Muscle layer of colon (tissue), 2 donors: ENCODE results near the gene ASXL3.

Experiments
- H3K27ac ChIP-seq: one replicate; pipeline ENCODE4 v1.7.0; 2013; ENCODE audit warnings: low read depth, mild to moderate bottlenecking, low read length, moderate library complexity
- H3K27me3 ChIP-seq, 2 donors: one replicate each; pipeline ENCODE4 v1.7.0; 2013; ENCODE audit warnings: low read length in 2 of 2, mild to moderate bottlenecking in 2 of 2; ENCODE audit not compliant: insufficient read depth in 2 of 2, control insufficient read depth in 1 of 2
- H3K36me3 ChIP-seq: one replicate; pipeline ENCODE4 v1.7.0; 2013; ENCODE audit warnings: mild to moderate bottlenecking, low read length; ENCODE audit not compliant: insufficient read depth
- H3K4me1 ChIP-seq: one replicate; pipeline ENCODE4 v1.7.0; 2013; ENCODE audit warnings: mild to moderate bottlenecking, low read length; ENCODE audit not compliant: insufficient read depth
- H3K4me3 ChIP-seq, 2 donors: one replicate each; pipeline ENCODE4 v1.7.0; 2013; ENCODE audit warnings: low read length in 2 of 2, low read depth in 1 of 2, mild to moderate bottlenecking in 1 of 2, moderate library complexity in 1 of 2
- H3K9ac ChIP-seq: one replicate; pipeline ENCODE4 v1.7.0; 2013; ENCODE audit warnings: low read length
- H3K9me3 ChIP-seq: one replicate; pipeline ENCODE4 v1.7.0; 2013; ENCODE audit warnings: mild to moderate bottlenecking, low read length
- donor health status: abdominal sarcoma.
- donor health status: Adenocarcinoma of cecum.

The ASXL3 gene

DNA sequence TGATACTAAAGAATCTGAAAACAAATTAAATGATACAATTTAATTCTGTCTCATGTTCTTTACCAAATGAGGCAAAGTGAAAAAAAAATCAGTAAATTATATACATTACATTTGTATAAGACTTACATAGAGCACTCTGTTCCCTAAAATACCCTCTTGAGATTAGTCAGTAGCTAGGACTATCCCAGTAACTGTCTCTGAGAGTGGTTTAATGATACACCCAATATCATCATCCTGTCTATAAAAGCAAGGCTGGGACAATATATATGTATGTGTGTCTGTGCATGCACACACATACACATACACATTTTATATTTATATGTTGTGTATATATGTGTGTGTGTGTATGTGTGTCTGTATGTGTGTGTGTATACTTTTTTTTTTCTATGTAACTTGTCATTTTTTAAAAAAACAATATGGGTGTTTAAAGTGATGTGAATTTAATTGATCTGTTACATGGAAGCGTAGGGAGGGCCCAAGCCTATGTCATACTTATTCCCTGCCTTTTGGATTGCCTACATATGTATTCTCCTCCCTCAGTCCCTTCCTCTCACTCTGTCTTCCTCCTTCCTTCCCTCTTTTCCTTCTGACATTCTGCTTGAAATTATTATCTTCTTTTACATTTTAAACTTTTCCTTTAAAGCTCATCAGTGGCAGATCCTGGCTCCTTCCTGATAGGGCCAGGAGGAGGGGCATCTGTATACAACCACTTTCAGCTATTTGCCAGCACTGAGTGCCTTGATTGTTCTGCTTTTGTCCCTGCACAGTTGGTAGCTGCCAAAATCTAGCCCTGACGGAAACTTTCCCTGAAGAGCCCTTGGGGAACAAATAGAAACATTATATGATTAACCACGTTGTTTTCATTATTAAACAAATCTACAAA lies 6.8 kb downstream of the ASXL3 start:
- Histone ChIP-seq H3K9ac (no peak overlapping the region), H3K36me3 (no peaks in the 10 kb centered on the region), H3K27me3 (no peaks in the 10 kb centered on the region), H3K4me1 (peaks cover 5% of the 10 kb centered on the region), H3K27ac (peak overlapping the region; percentile 49), H3K9me3 (no peaks in the 10 kb centered on the region), H3K4me3 (no peak overlapping the region)

DNA sequence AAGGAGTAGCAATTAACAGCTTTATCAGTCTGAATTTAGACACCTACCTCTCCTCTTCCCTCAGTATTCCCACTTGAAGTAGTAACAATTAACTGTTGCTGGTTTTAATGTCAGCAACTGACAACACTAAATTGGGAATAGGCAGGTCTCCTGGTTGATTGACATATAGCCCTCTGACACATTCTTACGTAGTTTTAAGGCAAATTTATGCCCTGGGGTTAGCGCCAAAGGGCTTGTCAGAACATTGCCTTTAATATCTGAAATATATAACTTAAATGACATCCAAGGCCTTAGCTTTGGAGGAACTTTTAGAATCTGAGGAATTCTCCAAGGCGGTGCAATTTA lies 7.4 kb downstream of the ASXL3 start:
- Histone ChIP-seq H3K36me3 (no peaks in the 10 kb centered on the region), H3K4me1 (peaks cover 5% of the 10 kb centered on the region), H3K4me3 (no peak overlapping the region), H3K9me3 (no peaks in the 10 kb centered on the region), H3K27ac (peak overlapping the region; percentile 49), H3K9ac (no peak overlapping the region), H3K27me3 (no peaks in the 10 kb centered on the region)

- Histone ChIP-seq H3K9ac (no peak overlapping the region), H3K4me1 (no peaks in the 10 kb centered on the region), H3K9me3 (no peaks in the 10 kb centered on the region), H3K4me3 (no peak overlapping the region), H3K36me3 (no peaks in the 10 kb centered on the region), H3K27ac (no peak overlapping the region), H3K27me3 (no peaks in the 10 kb centered on the region)
These were observed 10.3 kb downstream of the ASXL3 start for GRCh38 chr18:33588361-33588760.

- H3K4me1 ChIP-seq = no peaks in the 10 kb centered on the region
- no peaks in the 10 kb centered on the region for H3K36me3 ChIP-seq
- no peaks in the 10 kb centered on the region for H3K9me3 ChIP-seq
- H3K27ac ChIP-seq = no peak overlapping the region
- no peak overlapping the region for H3K4me3 ChIP-seq
- H3K27me3 ChIP-seq = no peaks in the 10 kb centered on the region
- H3K9ac ChIP-seq = no peak overlapping the region
These were observed 15.2 kb downstream of the ASXL3 start for GRCh38 chr18:33593261-33593660.

- Histone ChIP-seq H3K27ac (no peak overlapping the region), H3K4me1 (no peaks in the 10 kb centered on the region), H3K9ac (no peak overlapping the region), H3K27me3 (no peaks in the 10 kb centered on the region), H3K36me3 (no peaks in the 10 kb centered on the region), H3K4me3 (no peak overlapping the region), H3K9me3 (no peaks in the 10 kb centered on the region)
These were observed 16.8 kb downstream of the ASXL3 start for GRCh38 chr18:33594799-33595198.

DNA sequence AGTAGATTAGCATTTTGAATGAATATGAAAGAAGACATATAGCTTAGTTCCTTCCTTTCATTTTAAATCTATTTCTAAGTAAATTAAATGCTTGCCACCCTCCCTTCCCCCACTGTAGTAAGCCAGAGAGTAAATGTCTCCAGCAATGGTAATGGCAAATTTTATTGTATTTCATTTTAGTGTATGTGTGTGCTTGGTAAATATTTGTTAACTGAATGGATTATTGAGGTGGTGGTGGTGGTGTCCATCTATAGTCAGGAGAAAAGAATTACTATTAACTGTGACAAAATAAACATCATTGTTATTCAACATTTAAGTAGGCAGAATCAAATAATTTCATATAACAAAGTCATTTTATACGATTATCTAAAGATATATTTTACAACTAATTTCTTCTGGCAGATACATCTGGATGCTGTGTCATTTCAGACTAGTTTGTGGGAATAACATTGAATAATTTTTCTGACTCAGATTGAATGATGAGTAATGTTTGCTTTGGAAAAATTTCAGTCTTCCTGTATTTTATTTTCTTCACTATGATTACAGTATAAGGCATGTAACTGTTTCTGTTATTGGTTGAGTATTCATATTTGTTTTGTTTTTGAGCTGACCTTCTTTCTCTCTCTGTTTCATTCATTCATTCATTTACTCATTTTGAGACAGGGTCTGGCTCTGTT lies 18.3 kb downstream of the ASXL3 start:
- Histone ChIP-seq H3K27me3 (no peaks in the 10 kb centered on the region), H3K4me3 (no peak overlapping the region), H3K4me1 (no peaks in the 10 kb centered on the region), H3K9me3 (no peaks in the 10 kb centered on the region), H3K9ac (no peak overlapping the region), H3K27ac (no peak overlapping the region), H3K36me3 (no peaks in the 10 kb centered on the region)

DNA sequence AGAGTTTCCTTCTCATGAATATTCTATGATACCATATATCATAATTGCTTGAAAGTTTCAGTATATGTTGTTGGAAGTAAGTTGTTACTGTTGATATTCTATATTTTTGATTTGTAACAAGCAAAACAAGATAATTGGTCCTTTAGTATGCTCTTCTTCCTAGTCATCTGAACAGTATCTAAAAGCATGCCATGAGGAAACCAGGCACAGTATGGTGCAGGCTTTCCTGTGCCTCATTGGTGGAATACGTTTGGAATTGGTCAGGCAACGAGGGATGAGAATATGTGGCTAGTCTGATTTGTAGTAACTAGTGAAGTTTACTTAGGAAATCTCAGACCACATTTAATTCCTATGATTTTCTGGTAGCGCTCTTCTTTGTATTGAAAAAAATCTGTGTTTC lies 22.8 kb downstream of the ASXL3 start:
- Histone ChIP-seq H3K4me1 (no peaks in the 10 kb centered on the region), H3K36me3 (no peaks in the 10 kb centered on the region)

DNA sequence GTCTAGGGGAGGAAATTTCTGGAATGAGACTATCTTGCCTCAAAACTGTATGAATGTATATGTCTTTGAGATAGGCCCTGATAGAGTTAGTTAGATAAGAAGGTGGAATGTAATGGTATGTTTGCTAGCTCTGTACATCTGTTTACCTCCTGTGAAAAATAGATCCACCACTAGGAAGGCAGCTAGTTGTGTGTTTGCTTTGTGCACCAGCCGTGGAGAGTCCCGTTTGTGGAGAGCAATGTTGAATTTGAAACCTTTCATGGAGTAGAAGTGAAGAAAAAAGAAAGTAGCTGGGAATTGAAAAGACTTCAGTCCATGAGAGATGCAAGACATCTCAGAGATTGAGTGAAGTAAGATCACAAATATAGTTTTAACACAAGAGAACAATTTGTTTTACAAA lies 25.4 kb downstream of the ASXL3 start:
- H3K36me3 ChIP-seq = no peaks in the 10 kb centered on the region
- no peak overlapping the region for H3K9ac ChIP-seq
- H3K9me3 ChIP-seq = no peaks in the 10 kb centered on the region
- H3K4me3 ChIP-seq = no peak overlapping the region
- H3K27ac ChIP-seq = no peak overlapping the region
- no peaks in the 10 kb centered on the region for H3K4me1 ChIP-seq
- no peaks in the 10 kb centered on the region for H3K27me3 ChIP-seq

More for the DNA sequence above, 22.8 kb downstream of the ASXL3 start:
- Histone ChIP-seq H3K4me3 (no peak overlapping the region), H3K27ac (no peak overlapping the region), H3K9me3 (no peaks in the 10 kb centered on the region), H3K9ac (no peak overlapping the region), H3K27me3 (no peaks in the 10 kb centered on the region)

DNA sequence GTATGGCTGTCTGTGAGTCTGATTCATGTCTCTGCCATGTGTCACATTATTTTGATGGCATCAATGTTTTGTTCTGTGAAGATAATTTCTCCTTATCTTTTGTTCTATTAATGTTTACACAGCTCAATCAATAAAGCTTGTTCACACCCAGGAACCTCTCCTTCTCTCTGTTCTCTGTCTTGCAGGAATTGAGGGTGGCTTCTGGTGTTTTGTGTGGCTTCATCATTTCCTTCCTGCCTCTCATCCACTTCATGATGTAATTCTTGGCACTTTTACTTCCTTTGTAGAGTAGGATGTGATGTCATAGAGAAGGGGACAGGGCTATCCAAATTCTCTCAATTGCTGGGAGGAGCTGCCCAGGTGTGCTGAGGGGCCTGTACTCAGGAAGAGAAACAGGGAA lies 27.2 kb downstream of the ASXL3 start:
- Histone ChIP-seq H3K4me3 (no peak overlapping the region), H3K27me3 (no peaks in the 10 kb centered on the region), H3K27ac (no peak overlapping the region), H3K9ac (no peak overlapping the region), H3K36me3 (no peaks in the 10 kb centered on the region), H3K4me1 (no peaks in the 10 kb centered on the region), H3K9me3 (no peaks in the 10 kb centered on the region)

- Histone ChIP-seq H3K9ac (no peak overlapping the region), H3K4me3 (no peak overlapping the region), H3K27ac (no peak overlapping the region), H3K9me3 (no peaks in the 10 kb centered on the region), H3K27me3 (no peaks in the 10 kb centered on the region), H3K4me1 (no peaks in the 10 kb centered on the region), H3K36me3 (no peaks in the 10 kb centered on the region)
These were observed 28.6 kb downstream of the ASXL3 start for GRCh38 chr18:33606621-33607020.

GRCh38 chr18:33611525-33612135 lies 33.6 kb downstream of the ASXL3 start:
- H3K9me3 ChIP-seq = no peaks in the 10 kb centered on the region
- no peak overlapping the region for H3K4me3 ChIP-seq

More at GRCh38 chr18:33611525-33612135, 33.6 kb downstream of the ASXL3 start:
- Histone ChIP-seq H3K27ac (no peak overlapping the region), H3K36me3 (no peaks in the 10 kb centered on the region), H3K9ac (no peak overlapping the region), H3K4me1 (no peaks in the 10 kb centered on the region), H3K27me3 (no peaks in the 10 kb centered on the region)
